SK-N-SH (cell line): ENCODE data around the gene HOXC4. TPM values are rescaled to one million over a fixed set of nuclear protein-coding genes. Genes with fewer than 3 reads are reported as not detected.

Experiments
- CTCF ChIA-PET: fragments of 300-600, 350-600 bp; formaldehyde crosslinking; extraction: SDS; loops from one replicate; lab custom pipeline; 2021; lab: Yijun Ruan, JAX
- POLR2A ChIA-PET: fragments of 350-600 bp; sonication (Branson Sonifier 250); formaldehyde crosslinking; extraction: SDS; loops from one replicate; lab custom pipeline; 2020; ENCODE audit warnings: antibody characterized with exemption, inconsistent platforms; lab: Yijun Ruan, JAX
- DNase-seq: peaks from one replicate; pipeline ENCODE4 v3.0.0; 2012
- H2AFZ ChIP-seq: fragments of 200-600 bp; sonication (generic); 2 replicates; pipeline ENCODE4 v1.8.1; 2016; ENCODE audit warnings: antibody characterized with exemption, mild to moderate bottlenecking, low read depth
- H3F3A ChIP-seq: fragments of 200-600 bp; sonication (generic); replicated peaks from 2 replicates; pipeline ENCODE3; 2016; ENCODE audit warnings: antibody characterized with exemption, mild to moderate bottlenecking; ENCODE audit not compliant: insufficient read depth
- H3K27ac ChIP-seq, 2 experiments: fragments of 200-500 bp in 1 of 2; fragments of 200-600 bp in 1 of 2; sonication (Bioruptor generic) in 1 of 2; sonication (generic), shearing (Covaris generic) in 1 of 2; 2 replicates each; pipeline versions ENCODE4 v1.5.1 to v1.6.1; 2014 to 2016; ENCODE audit warnings: low read depth in 2 of 2, inconsistent platforms in 1 of 2, low read length in 1 of 2, mild to moderate bottlenecking in 1 of 2, mixed read lengths in 1 of 2
- H3K27me3 ChIP-seq: fragments of 200-600 bp; sonication (generic), shearing (Covaris generic); 2 replicates; pipeline ENCODE4 v1.6.1; 2016; ENCODE audit warnings: mixed run types; ENCODE audit not compliant: insufficient read depth
- H3K36me3 ChIP-seq, 2 experiments: fragments of 200-500 bp in 1 of 2; fragments of 200-600 bp in 1 of 2; sonication (Bioruptor generic) in 1 of 2; sonication (generic) in 1 of 2; replicated peaks in 1 of 2; 2 replicates each; pipeline versions ENCODE3 to v1.5.1; 2014 to 2016; ENCODE audit warnings: low read length in 1 of 2, mild to moderate bottlenecking in 1 of 2; ENCODE audit not compliant: insufficient read depth in 2 of 2, control insufficient read depth in 1 of 2
- H3K4me1 ChIP-seq, 2 experiments: fragments of 200-500 bp in 1 of 2; fragments of 200-600 bp in 1 of 2; sonication (Bioruptor generic) in 1 of 2; sonication (generic), shearing (Covaris generic) in 1 of 2; 2 replicates each; pipeline versions ENCODE4 v1.5.1 to v1.6.1; 2014 to 2016; ENCODE audit warnings: low read depth in 1 of 2, low read length in 1 of 2, mixed run types in 1 of 2; ENCODE audit not compliant: insufficient read depth in 2 of 2, control insufficient read depth in 1 of 2
- H3K4me2 ChIP-seq: fragments of 200-600 bp; sonication (generic), shearing (Covaris generic); 2 replicates; pipeline ENCODE4 v1.6.1; 2017; ENCODE audit warnings: mixed run types
- H3K4me3 ChIP-seq, 2 experiments: fragments of 200-500 bp in 1 of 2; fragments of 200-600 bp in 1 of 2; sonication (Bioruptor generic) in 1 of 2; sonication (generic), shearing (Covaris generic) in 1 of 2; 2 replicates each; pipeline versions ENCODE4 v1.5.1 to v1.8.1; 2014 to 2016; ENCODE audit warnings: low read depth in 2 of 2, inconsistent platforms in 1 of 2, low read length in 1 of 2, mild to moderate bottlenecking in 1 of 2, mixed read lengths in 1 of 2, moderate library complexity in 1 of 2
- H3K79me2 ChIP-seq: fragments of 200-600 bp; sonication (generic); 2 replicates; pipeline ENCODE4 v1.8.1; 2017; ENCODE audit warnings: mild to moderate bottlenecking; ENCODE audit not compliant: insufficient read depth
- H3K9ac ChIP-seq: fragments of 200-600 bp; sonication (generic); 2 replicates; pipeline ENCODE4 v1.6.1; 2017; ENCODE audit warnings: mixed run types
- H3K9me2 ChIP-seq: fragments of 200-600 bp; sonication (generic); 2 replicates; pipeline ENCODE4 v1.6.1; 2017; ENCODE audit warnings: mixed run types
- H3K9me3 ChIP-seq: fragments of 200-600 bp; sonication (generic); 2 replicates; pipeline ENCODE4 v1.6.1; 2017; ENCODE audit warnings: mixed run types, mild to moderate bottlenecking, moderate library complexity
- H4K20me1 ChIP-seq: fragments of 200-600 bp; sonication (generic); 2 replicates; pipeline ENCODE4 v1.6.1; 2017; ENCODE audit warnings: mild to moderate bottlenecking, mixed run types; ENCODE audit not compliant: insufficient read depth
- CHD2 ChIP-seq: fragments of 150-350 bp; IDR thresholded peaks from 2 replicates; pipeline ENCODE4 v1.6.1; 2018; ENCODE audit warnings: low read length; ENCODE audit not compliant: partially characterized antibody
- FOSL2 ChIP-seq: IDR thresholded peaks from 2 replicates; pipeline ENCODE4 v1.4.0; 2012; ENCODE audit warnings: low read depth, mild to moderate bottlenecking, moderate library complexity, borderline replicate concordance
- FOXJ3 ChIP-seq: sonication (generic); formaldehyde crosslinking; IDR thresholded peaks from 2 replicates; pipeline ENCODE4 v1.5.1; 2020; ENCODE audit warnings: mild to moderate bottlenecking, missing genetic modification reagents
- GABPA ChIP-seq: IDR thresholded peaks from 2 replicates; pipeline ENCODE4 v1.4.0; 2012; ENCODE audit warnings: low read depth, mild to moderate bottlenecking
- MEF2A ChIP-seq: IDR thresholded peaks from 2 replicates; pipeline ENCODE4 v1.4.0; 2012; ENCODE audit warnings: low read depth, borderline replicate concordance
- POLR2AphosphoS5 ChIP-seq: IDR thresholded peaks from 2 replicates; pipeline ENCODE4 v1.6.1; 2012; ENCODE audit warnings: low read depth, low read length
- RFX5 ChIP-seq: IDR thresholded peaks from 2 replicates; pipeline ENCODE4 v1.6.1; 2012; ENCODE audit warnings: mild to moderate bottlenecking, improper control_type of control experiment, low read length
- SIN3A ChIP-seq: IDR thresholded peaks from 2 replicates; pipeline ENCODE4 v1.6.1; 2012; ENCODE audit warnings: low read depth, mild to moderate bottlenecking, low read length, moderate library complexity, borderline replicate concordance
- TAF1 ChIP-seq: IDR thresholded peaks from 2 replicates; pipeline ENCODE4 v1.6.1; 2012; ENCODE audit warnings: low read depth, mild to moderate bottlenecking, low read length, moderate library complexity, borderline replicate concordance
- TEAD4 ChIP-seq: IDR thresholded peaks from 2 replicates; pipeline ENCODE4 v1.4.0; 2012; ENCODE audit warnings: mild to moderate bottlenecking, borderline replicate concordance; ENCODE audit not compliant: insufficient read depth
- YY1 ChIP-seq: IDR thresholded peaks from 2 replicates; pipeline ENCODE4 v1.4.0; 2012; ENCODE audit warnings: low read depth, mild to moderate bottlenecking
- whole genome bisulfite sequencing: methylation state at CpG from one replicate; pipeline ENCODE4 v1.1.6; 2017; ENCODE audit warnings: low lambda C conversion rate; 5-methylcytosine and 5-hydroxymethylcytosine counted together
- polyA plus RNA-seq, 3 experiments: library from polyadenylated mRNA; depleted of rRNA; stranded (reverse); fragments of >200 nt; gene quantifications; 2 replicates each; pipeline ENCODE4 v1.2.3, GENCODE V29; 2012
- TF ChIP-seq, protein P1 (sequence below): IDR thresholded peaks from 2 replicates; pipeline ENCODE4; 2012
- TF ChIP-seq, protein P2 (sequence below): IDR thresholded peaks from 2 replicates; pipeline ENCODE4 v1.4.0; 2012; ENCODE audit warnings: low read depth, borderline replicate concordance
- TF ChIP-seq, protein P3 (sequence below): IDR thresholded peaks from 2 replicates; pipeline ENCODE4 v1.4.0; 2012; ENCODE audit warnings: low read depth
- TF ChIP-seq, protein P4 (sequence below): IDR thresholded peaks from 2 replicates; pipeline ENCODE4 v1.6.1; 2012; ENCODE audit warnings: mild to moderate bottlenecking, low read depth, low read length, moderate library complexity

Gene HOXC4
- polyA plus RNA-seq, 1 of the 3 experiments (the other 2 are of a cell fraction) = 3.7 TPM

DNA sequence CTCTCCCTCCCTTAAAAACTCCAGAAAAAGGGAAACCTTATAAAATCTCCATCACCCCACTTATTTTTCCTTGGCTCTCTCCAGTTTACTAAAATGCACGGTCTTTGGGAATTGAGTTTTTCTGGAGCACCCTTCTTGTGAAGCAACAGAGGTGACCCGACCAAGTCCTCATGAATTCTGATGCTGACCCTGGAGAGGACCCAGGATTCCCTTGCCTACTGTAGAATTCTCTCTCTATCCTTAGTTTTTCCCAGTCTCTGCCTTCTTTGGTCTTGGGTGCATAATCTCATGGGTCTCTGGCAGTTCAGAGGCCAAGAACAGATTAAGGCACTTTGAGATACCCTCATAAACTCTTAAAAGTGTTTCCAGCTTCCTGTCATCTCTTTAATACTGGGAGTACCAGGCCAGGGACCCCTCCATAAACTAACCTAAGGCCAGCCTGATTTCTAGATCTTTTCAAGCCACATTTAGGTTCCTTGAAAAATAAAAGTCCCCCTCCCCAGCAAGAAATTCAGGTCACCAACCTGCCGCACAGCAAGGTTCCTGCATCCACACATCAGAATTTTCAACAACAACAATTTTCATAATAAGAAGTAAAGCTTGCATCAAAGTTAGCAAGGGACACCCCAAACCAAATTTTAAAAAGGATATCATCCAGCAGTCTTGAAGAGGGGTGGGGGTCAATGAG, 5.1 kb upstream of the HOXC4 start:
- CTCF ChIA-PET = interaction anchor here (0.8 kb wide), 1 partner anchor 12 kb away, joined by 3 read pairs; no protein-coding TSS in a partner anchor
- no peaks in the 10 kb centered on the region for H3K9me2 ChIP-seq
- no peaks in the 10 kb centered on the region for H3K27me3 ChIP-seq
- no peaks in the 10 kb centered on the region for H3K36me3 ChIP-seq
- H3K4me1 ChIP-seq = peaks cover 9 to 11% of the 10 kb centered on the region in 2 experiments; a peak in 2 of 4 replicates
- 73% methylated on average over 3 of the region's 3 CpGs for WGBS
- H3K4me2 ChIP-seq = no peak overlapping the region
- H3K9me3 ChIP-seq = no peaks in the 10 kb centered on the region
- no peak overlapping the region for H3K9ac ChIP-seq
- H3K27ac ChIP-seq = no peak overlapping the region
- TF ChIP-seq, protein P1, sequence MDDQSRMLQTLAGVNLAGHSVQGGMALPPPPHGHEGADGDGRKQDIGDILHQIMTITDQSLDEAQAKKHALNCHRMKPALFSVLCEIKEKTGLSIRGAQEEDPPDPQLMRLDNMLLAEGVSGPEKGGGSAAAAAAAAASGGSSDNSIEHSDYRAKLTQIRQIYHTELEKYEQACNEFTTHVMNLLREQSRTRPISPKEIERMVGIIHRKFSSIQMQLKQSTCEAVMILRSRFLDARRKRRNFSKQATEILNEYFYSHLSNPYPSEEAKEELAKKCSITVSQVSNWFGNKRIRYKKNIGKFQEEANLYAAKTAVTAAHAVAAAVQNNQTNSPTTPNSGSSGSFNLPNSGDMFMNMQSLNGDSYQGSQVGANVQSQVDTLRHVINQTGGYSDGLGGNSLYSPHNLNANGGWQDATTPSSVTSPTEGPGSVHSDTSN = no peak
- TF ChIP-seq CHD2 = no peak
- no peak for TF ChIP-seq SIN3A
- no peak for TF ChIP-seq RFX5
- TF ChIP-seq, protein P2, sequence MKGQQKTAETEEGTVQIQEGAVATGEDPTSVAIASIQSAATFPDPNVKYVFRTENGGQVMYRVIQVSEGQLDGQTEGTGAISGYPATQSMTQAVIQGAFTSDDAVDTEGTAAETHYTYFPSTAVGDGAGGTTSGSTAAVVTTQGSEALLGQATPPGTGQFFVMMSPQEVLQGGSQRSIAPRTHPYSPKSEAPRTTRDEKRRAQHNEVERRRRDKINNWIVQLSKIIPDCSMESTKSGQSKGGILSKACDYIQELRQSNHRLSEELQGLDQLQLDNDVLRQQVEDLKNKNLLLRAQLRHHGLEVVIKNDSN = no peak
- TF ChIP-seq TAF1 = no peak
- TF ChIP-seq, protein P3, sequence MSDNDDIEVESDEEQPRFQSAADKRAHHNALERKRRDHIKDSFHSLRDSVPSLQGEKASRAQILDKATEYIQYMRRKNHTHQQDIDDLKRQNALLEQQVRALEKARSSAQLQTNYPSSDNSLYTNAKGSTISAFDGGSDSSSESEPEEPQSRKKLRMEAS = no peak
- TF ChIP-seq, protein P4, sequence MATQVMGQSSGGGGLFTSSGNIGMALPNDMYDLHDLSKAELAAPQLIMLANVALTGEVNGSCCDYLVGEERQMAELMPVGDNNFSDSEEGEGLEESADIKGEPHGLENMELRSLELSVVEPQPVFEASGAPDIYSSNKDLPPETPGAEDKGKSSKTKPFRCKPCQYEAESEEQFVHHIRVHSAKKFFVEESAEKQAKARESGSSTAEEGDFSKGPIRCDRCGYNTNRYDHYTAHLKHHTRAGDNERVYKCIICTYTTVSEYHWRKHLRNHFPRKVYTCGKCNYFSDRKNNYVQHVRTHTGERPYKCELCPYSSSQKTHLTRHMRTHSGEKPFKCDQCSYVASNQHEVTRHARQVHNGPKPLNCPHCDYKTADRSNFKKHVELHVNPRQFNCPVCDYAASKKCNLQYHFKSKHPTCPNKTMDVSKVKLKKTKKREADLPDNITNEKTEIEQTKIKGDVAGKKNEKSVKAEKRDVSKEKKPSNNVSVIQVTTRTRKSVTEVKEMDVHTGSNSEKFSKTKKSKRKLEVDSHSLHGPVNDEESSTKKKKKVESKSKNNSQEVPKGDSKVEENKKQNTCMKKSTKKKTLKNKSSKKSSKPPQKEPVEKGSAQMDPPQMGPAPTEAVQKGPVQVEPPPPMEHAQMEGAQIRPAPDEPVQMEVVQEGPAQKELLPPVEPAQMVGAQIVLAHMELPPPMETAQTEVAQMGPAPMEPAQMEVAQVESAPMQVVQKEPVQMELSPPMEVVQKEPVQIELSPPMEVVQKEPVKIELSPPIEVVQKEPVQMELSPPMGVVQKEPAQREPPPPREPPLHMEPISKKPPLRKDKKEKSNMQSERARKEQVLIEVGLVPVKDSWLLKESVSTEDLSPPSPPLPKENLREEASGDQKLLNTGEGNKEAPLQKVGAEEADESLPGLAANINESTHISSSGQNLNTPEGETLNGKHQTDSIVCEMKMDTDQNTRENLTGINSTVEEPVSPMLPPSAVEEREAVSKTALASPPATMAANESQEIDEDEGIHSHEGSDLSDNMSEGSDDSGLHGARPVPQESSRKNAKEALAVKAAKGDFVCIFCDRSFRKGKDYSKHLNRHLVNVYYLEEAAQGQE = no peak
- no peak for TF ChIP-seq GABPA
- TF ChIP-seq POLR2AphosphoS5 = no peak
- no peak for TF ChIP-seq FOXJ3 (CRISPR knock-in tag)
- TF ChIP-seq FOSL2 = no peak
- TF ChIP-seq TEAD4 = no peak
- TF ChIP-seq MEF2A = no peak
- no peak for TF ChIP-seq YY1
- TF ChIP-seq, all 33 proteins: peak for 0
- POLR2A ChIA-PET = no interaction called here
- no peak overlapping the region for H3K4me3 ChIP-seq
- H3F3A ChIP-seq = no peaks in the 10 kb centered on the region
- H2AFZ ChIP-seq = no peak overlapping the region
- no peaks in the 10 kb centered on the region for H3K79me2 ChIP-seq
- no peak for DNase-seq
- H4K20me1 ChIP-seq = no peaks in the 10 kb centered on the region
